H7 (cell line): ENCODE measurements around the gene BHMT2. TPM values are rescaled to one million over a fixed set of nuclear protein-coding genes. Genes with fewer than 3 reads are reported as not detected.

Experiments
- DNase-seq: peaks from one replicate; pipeline ENCODE4 v3.0.0; 2012
- H3K27me3 ChIP-seq: 2 replicates; pipeline ENCODE4 v1.6.0; 2011; ENCODE audit warnings: mild to moderate bottlenecking, low read length; ENCODE audit not compliant: control insufficient read depth, insufficient read depth
- H3K36me3 ChIP-seq: replicated peaks from 2 replicates; pipeline ENCODE4 v1.5.1; 2011; ENCODE audit warnings: low read length; ENCODE audit not compliant: control insufficient read depth, insufficient read depth
- H3K4me3 ChIP-seq: 2 replicates; pipeline ENCODE4 v1.5.1; 2011; ENCODE audit warnings: low read depth, mild to moderate bottlenecking, control low read depth, low read length, moderate library complexity; ENCODE audit not compliant: insufficient read depth
- total RNA-seq: library from RNA; depleted of rRNA; stranded (reverse); fragments of >200 nt; shearing (Covaris generic); gene quantifications from 2 replicates; pipeline ENCODE4 v1.2.3, GENCODE V29; 2014; rRNA removed

BHMT2 gene
- total RNA-seq, 1 experiment from 2014 or later = not detected

GRCh38 chr5:79122973-79123372, 53.4 kb downstream of the BHMT2 start:
- Histone ChIP-seq H3K4me3 (no peak overlapping the region), H3K27me3 (no peaks in the 10 kb centered on the region), H3K36me3 (no peaks in the 10 kb centered on the region)
- DNase-seq = no peak

- H3K4me3 ChIP-seq = no peak overlapping the region
- no peak for DNase-seq
- no peaks in the 10 kb centered on the region for H3K36me3 ChIP-seq
- no peaks in the 10 kb centered on the region for H3K27me3 ChIP-seq
Measured at GRCh38 chr5:79124607-79125006, 55.0 kb downstream of the BHMT2 start.

GRCh38 chr5:79130781-79131180, 61.2 kb downstream of the BHMT2 start:
- H3K4me3 ChIP-seq = no peak overlapping the region
- DNase-seq = no peak
- H3K36me3 ChIP-seq = no peaks in the 10 kb centered on the region
- H3K27me3 ChIP-seq = no peaks in the 10 kb centered on the region

GRCh38 chr5:79133121-79133656, 63.6 kb downstream of the BHMT2 start:
- Histone ChIP-seq H3K4me3 (no peak overlapping the region), H3K36me3 (no peaks in the 10 kb centered on the region), H3K27me3 (no peaks in the 10 kb centered on the region)
- no peak for DNase-seq

- peak overlapping the region; percentile 16; the same call in 1 of the 2 replicates for H3K4me3 ChIP-seq
- no peaks in the 10 kb centered on the region for H3K36me3 ChIP-seq
- H3K27me3 ChIP-seq = no peaks in the 10 kb centered on the region
- DNase-seq = peak; percentile 39
Measured at GRCh38 chr5:79133657-79134451, 64.3 kb downstream of the BHMT2 start.

- Histone ChIP-seq H3K36me3 (no peaks in the 10 kb centered on the region), H3K4me3 (no peak overlapping the region), H3K27me3 (no peaks in the 10 kb centered on the region)
- no peak for DNase-seq
Measured at GRCh38 chr5:79135790-79136553, 66.4 kb downstream of the BHMT2 start.

GRCh38 chr5:79136618-79137017, 67.1 kb downstream of the BHMT2 start:
- H3K4me3 ChIP-seq = no peak overlapping the region

More at GRCh38 chr5:79136618-79137017, 67.1 kb downstream of the BHMT2 start:
- Histone ChIP-seq H3K36me3 (no peaks in the 10 kb centered on the region), H3K27me3 (no peaks in the 10 kb centered on the region)
- DNase-seq = no peak

Other genes with a start within 250 kb of the BHMT2 start
- gene ARSB, start 84.5 kb upstream of the BHMT2 start, total RNA-seq = 8.5 and 9.0 TPM in 2 replicates
- gene DMGDH, start 93 bp upstream of the BHMT2 start, total RNA-seq = 1.1 TPM in 1 of 2 replicates, not detected in the other
- gene BHMT, start 42.0 kb downstream of the BHMT2 start, total RNA-seq = 0.28 and 0.52 TPM in 2 replicates
- 8.7 and 14.0 TPM in 2 replicates for gene JMY, start 166.4 kb downstream of the BHMT2 start, total RNA-seq